Measurements from ENCODE around the gene SASS6. TPM values are rescaled to one million over a fixed set of nuclear protein-coding genes. Genes with fewer than 3 reads are reported as not detected.

The SASS6 gene
- total and polyA plus RNA-seq, 9 of the 15 experiments (the other 6 are each of a cell fraction or from before 2014, with no cell fraction given) = 11.6 to 34.1 (median 18.0) TPM

- intact Hi-C loops (cut with micrococcal nuclease) = no loop called here
- no peaks in the 10 kb centered on the region for H3K9me3 ChIP-seq (replicated peaks; ENCODE audit: control insufficient read depth, insufficient read depth, low read depth, low read length)
- FAIRE-seq (no peak), DNase-seq (ENCODE audit: extremely low read depth in 1 of 4, low spot score in 3 of 4) (no peak), ATAC-seq (no peak)
- POLR2A ChIA-PET = no interaction called here
- no peaks in the 10 kb centered on the region for H3K79me2 ChIP-seq (ENCODE audit: control insufficient read depth, insufficient read depth, low read length)
- no TSS peak for BruUV-seq (replicated peaks)
- H3K27ac ChIP-seq (ENCODE audit: extremely low read depth, low read depth, low read length) = no peak overlapping the region
- no peak for TF ChIP-seq ZNF780A (CRISPR knock-in tag; IDR thresholded peaks at IDR 0.05)
- TF ChIP-seq ZNF224 (CRISPR knock-in tag; IDR thresholded peaks at IDR 0.05) = no peak
- no peak for TF ChIP-seq KLF1 (tag; IDR thresholded peaks at IDR 0.05)
- TF ChIP-seq KDM5B (IDR thresholded peaks at IDR 0.05; ENCODE audit: insufficient replicate concordance, low read depth, low read length) = no peak
- no peak for TF ChIP-seq NCOA2 (IDR thresholded peaks at IDR 0.05; ENCODE audit: partially characterized antibody in 2 of 2)
- TF ChIP-seq, protein P1, sequence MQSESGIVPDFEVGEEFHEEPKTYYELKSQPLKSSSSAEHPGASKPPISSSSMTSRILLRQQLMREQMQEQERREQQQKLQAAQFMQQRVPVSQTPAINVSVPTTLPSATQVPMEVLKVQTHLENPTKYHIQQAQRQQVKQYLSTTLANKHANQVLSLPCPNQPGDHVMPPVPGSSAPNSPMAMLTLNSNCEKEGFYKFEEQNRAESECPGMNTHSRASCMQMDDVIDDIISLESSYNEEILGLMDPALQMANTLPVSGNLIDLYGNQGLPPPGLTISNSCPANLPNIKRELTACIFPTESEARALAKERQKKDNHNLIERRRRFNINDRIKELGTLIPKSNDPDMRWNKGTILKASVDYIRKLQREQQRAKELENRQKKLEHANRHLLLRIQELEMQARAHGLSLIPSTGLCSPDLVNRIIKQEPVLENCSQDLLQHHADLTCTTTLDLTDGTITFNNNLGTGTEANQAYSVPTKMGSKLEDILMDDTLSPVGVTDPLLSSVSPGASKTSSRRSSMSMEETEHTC (IDR thresholded peaks at IDR 0.05) = no peak
- TF ChIP-seq, protein P2, sequence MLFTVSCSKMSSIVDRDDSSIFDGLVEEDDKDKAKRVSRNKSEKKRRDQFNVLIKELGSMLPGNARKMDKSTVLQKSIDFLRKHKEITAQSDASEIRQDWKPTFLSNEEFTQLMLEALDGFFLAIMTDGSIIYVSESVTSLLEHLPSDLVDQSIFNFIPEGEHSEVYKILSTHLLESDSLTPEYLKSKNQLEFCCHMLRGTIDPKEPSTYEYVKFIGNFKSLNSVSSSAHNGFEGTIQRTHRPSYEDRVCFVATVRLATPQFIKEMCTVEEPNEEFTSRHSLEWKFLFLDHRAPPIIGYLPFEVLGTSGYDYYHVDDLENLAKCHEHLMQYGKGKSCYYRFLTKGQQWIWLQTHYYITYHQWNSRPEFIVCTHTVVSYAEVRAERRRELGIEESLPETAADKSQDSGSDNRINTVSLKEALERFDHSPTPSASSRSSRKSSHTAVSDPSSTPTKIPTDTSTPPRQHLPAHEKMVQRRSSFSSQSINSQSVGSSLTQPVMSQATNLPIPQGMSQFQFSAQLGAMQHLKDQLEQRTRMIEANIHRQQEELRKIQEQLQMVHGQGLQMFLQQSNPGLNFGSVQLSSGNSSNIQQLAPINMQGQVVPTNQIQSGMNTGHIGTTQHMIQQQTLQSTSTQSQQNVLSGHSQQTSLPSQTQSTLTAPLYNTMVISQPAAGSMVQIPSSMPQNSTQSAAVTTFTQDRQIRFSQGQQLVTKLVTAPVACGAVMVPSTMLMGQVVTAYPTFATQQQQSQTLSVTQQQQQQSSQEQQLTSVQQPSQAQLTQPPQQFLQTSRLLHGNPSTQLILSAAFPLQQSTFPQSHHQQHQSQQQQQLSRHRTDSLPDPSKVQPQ (CRISPR knock-in tag; IDR thresholded peaks at IDR 0.05; ENCODE audit: borderline replicate concordance) = no peak
- no peak for TF ChIP-seq NFATC3 (IDR thresholded peaks at IDR 0.05)
- TF ChIP-seq RAD51 (IDR thresholded peaks at IDR 0.05; ENCODE audit: borderline replicate concordance, low read depth) = no peak
- TF ChIP-seq CCAR2 (IDR thresholded peaks at IDR 0.05; ENCODE audit: low read depth, low read length) = no peak
- TF ChIP-seq MYNN (IDR thresholded peaks at IDR 0.05) = no peak
- no peak for TF ChIP-seq MYNN (CRISPR knock-in tag; IDR thresholded peaks at IDR 0.05)
- TF ChIP-seq ARID1B (IDR thresholded peaks at IDR 0.05) = no peak
- no peak for TF ChIP-seq PCBP2 (IDR thresholded peaks at IDR 0.05; ENCODE audit: low read depth, low read length, poor library complexity, severe bottlenecking)
- no peak overlapping the region for H3K4me3 ChIP-seq
- no peaks in the 10 kb centered on the region for H3K9me1 ChIP-seq (ENCODE audit: control insufficient read depth, insufficient read depth, low read length)
- peaks cover 91% of the 10 kb centered on the region for H3K36me3 ChIP-seq (ENCODE audit: control insufficient read depth, insufficient read depth, low read length)
- CTCF ChIA-PET (ENCODE audit: low intra/inter-chr PET ratio) = no interaction called here
- H2AFZ ChIP-seq (ENCODE audit: low read depth, low read length) = no peak overlapping the region
- no peaks in the 10 kb centered on the region for H3K27me3 ChIP-seq (ENCODE audit: control insufficient read depth in 2 of 2, insufficient read depth in 2 of 2, low read length in 2 of 2)
- no peak overlapping the region for H3K9ac ChIP-seq (ENCODE audit: insufficient read depth in 1 of 2, low read depth in 2 of 2, low read length in 2 of 2)
- no peak overlapping the region for H3K4me2 ChIP-seq (ENCODE audit: insufficient read depth, low read length)
- in situ Hi-C loops (cut with MboI) = no loop called here
- no peaks in the 10 kb centered on the region for H3K4me1 ChIP-seq (replicated peaks in 1 of 2; ENCODE audit: control insufficient read depth in 2 of 2, insufficient read depth in 2 of 2, low read length in 2 of 2)
- H4K20me1 ChIP-seq (replicated peaks; ENCODE audit: control insufficient read depth, insufficient read depth, low read length) = no peaks in the 10 kb centered on the region
Observed at GRCh38 chr1:100076744-100077143, 56.0 kb downstream of the SASS6 start.

Data from K562 (cell line).